Panc1 (cell line): ENCODE data around the gene SSC5D. TPM values are rescaled to one million over a fixed set of nuclear protein-coding genes. Genes with fewer than 3 reads are reported as not detected.

Experiments used
- ATAC-seq: fragments of 200-7000 bp; cut with Tn5 transposase; 2 replicates; pipeline ENCODE4 v1.9.1; 2020; ENCODE audit warnings: mild to moderate bottlenecking, moderate library complexity
- BruUV-seq: library from RNA; stranded (reverse); fragments of 400-500 nt; replicated peaks from 2 replicates; lab custom pipeline; 2021; lab: Mats Ljungman, UMichigan
- CTCF ChIA-PET: fragments of 300-600 bp; sonication (Branson Sonifier 250); formaldehyde crosslinking; loops from one replicate; lab custom pipeline; 2022; ENCODE audit warnings: antibody characterized with exemption; lab: Charles Lee
- POLR2A ChIA-PET: fragments of 300-600 bp; sonication (Branson Sonifier 250); formaldehyde crosslinking; loops from one replicate; lab custom pipeline; 2022; ENCODE audit warnings: antibody characterized with exemption; lab: Charles Lee
- DNase-seq: peaks from one replicate; pipeline ENCODE4 v3.0.0-alpha.2; 2010; ENCODE audit warnings: low read depth, low spot score
- H3K27ac ChIP-seq: 2 replicates; pipeline ENCODE4 v1.5.1; 2011; ENCODE audit warnings: mild to moderate bottlenecking, low read length, inconsistent platforms
- H3K27me3 ChIP-seq: fragments of 200-500 bp; sonication (Bioruptor generic); 2 replicates; pipeline ENCODE4 v1.6.0; 2014; ENCODE audit warnings: low read length, inconsistent platforms; ENCODE audit not compliant: control insufficient read depth, insufficient read depth
- H3K36me3 ChIP-seq: fragments of 200-500 bp; sonication (Bioruptor generic); 2 replicates; pipeline ENCODE4 v1.5.1; 2014; ENCODE audit warnings: inconsistent platforms, mild to moderate bottlenecking, low read length, moderate library complexity; ENCODE audit not compliant: control insufficient read depth, insufficient read depth
- H3K4me1 ChIP-seq: 2 replicates; pipeline ENCODE4 v1.5.1; 2011; ENCODE audit warnings: inconsistent platforms, mild to moderate bottlenecking, low read length, moderate library complexity; ENCODE audit not compliant: control insufficient read depth, insufficient read depth
- H3K4me3 ChIP-seq, 2 experiments: 2 replicates each; pipeline ENCODE4 v1.5.1; 2011 to 2012; ENCODE audit warnings: low read depth in 2 of 2, low read length in 2 of 2, mild to moderate bottlenecking in 2 of 2, inconsistent platforms in 1 of 2, moderate library complexity in 1 of 2
- H3K9me3 ChIP-seq: fragments of 200-500 bp; sonication (Bioruptor generic); 2 replicates; pipeline ENCODE4 v1.5.1; 2014; ENCODE audit warnings: low read depth, mild to moderate bottlenecking, inconsistent platforms, low read length, moderate library complexity; ENCODE audit not compliant: control insufficient read depth, insufficient read depth
- POLR2AphosphoS5 ChIP-seq: IDR thresholded peaks from 2 replicates; pipeline ENCODE4 v1.6.1; 2012; ENCODE audit warnings: mild to moderate bottlenecking, low read depth, low read length, moderate library complexity
- SIN3A ChIP-seq: IDR thresholded peaks from 2 replicates; pipeline ENCODE4 v1.6.1; 2012; ENCODE audit warnings: low read depth, mild to moderate bottlenecking, low read length, moderate library complexity, borderline replicate concordance; ENCODE audit not compliant: insufficient read depth
- TCF7L2 ChIP-seq: IDR thresholded peaks from 2 replicates; pipeline ENCODE4 v1.6.1; 2011; ENCODE audit warnings: mild to moderate bottlenecking, low read depth, low read length, inconsistent platforms
- in situ Hi-C: cut with HindIII; loops from 2 replicates; pipeline ENCODE4 v1.10.0; 2016; ENCODE audit warnings: low sequenced_read_pairs, low pct_unique_long_range_greater_than_20kb
- intact Hi-C: fragments of 100-400 bp; cut with micrococcal nuclease; formaldehyde crosslinking; loops from one replicate; pipeline ENCODE4 v1.10.0; 2022; ENCODE audit not compliant: unreplicated experiment
- total RNA-seq: library from RNA; stranded (reverse); gene quantifications from one replicate; pipeline ENCODE4 v1.2.1, GENCODE V29; 2021; ENCODE audit not compliant: unreplicated experiment
- TF ChIP-seq, protein P1 (sequence below), 2 experiments: IDR thresholded peaks; 2 replicates each; pipeline ENCODE4 v1.6.1; 2011 to 2012; ENCODE audit warnings: low read depth in 2 of 2, control low read depth in 1 of 2, low read length in 1 of 2, mild to moderate bottlenecking in 1 of 2, moderate library complexity in 1 of 2; ENCODE audit not compliant: insufficient read depth in 1 of 2
- TF ChIP-seq, protein P2 (sequence below): fragments of 450-650 bp; IDR thresholded peaks from 2 replicates; pipeline ENCODE4 v1.5.1; 2017; ENCODE audit warnings: mild to moderate bottlenecking

Gene SSC5D
- total RNA-seq, 1 experiment from 2014 or later, result 13.0 TPM

DNA sequence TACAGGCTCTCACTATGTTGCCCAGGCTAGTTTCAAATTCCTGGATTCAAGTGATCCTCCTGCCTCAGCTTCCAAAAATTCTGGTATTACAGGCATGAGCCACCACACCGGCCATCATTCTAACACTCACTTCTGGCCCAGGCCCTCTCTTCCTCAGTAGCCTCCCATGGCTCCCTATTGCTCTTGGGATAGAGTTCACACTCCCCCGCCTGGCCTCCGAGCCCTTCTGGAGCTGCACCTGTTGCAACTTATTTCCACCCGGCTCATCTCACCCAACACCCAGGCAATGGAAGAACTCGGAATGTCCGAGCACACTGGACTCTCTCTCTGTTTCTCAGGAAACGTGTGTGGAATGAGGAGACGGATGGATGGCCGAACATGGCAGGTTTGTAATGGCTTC is 66.1 kb downstream of the SSC5D start:
- no peak for DNase-seq
- Histone ChIP-seq H3K4me1 (peaks cover 19% of the 10 kb centered on the region), H3K4me3 (no peak overlapping the region), H3K9me3 (no peaks in the 10 kb centered on the region), H3K27ac (no peak overlapping the region), H3K36me3 (no peaks in the 10 kb centered on the region), H3K27me3 (no peaks in the 10 kb centered on the region)
- TF ChIP-seq, protein P1, sequence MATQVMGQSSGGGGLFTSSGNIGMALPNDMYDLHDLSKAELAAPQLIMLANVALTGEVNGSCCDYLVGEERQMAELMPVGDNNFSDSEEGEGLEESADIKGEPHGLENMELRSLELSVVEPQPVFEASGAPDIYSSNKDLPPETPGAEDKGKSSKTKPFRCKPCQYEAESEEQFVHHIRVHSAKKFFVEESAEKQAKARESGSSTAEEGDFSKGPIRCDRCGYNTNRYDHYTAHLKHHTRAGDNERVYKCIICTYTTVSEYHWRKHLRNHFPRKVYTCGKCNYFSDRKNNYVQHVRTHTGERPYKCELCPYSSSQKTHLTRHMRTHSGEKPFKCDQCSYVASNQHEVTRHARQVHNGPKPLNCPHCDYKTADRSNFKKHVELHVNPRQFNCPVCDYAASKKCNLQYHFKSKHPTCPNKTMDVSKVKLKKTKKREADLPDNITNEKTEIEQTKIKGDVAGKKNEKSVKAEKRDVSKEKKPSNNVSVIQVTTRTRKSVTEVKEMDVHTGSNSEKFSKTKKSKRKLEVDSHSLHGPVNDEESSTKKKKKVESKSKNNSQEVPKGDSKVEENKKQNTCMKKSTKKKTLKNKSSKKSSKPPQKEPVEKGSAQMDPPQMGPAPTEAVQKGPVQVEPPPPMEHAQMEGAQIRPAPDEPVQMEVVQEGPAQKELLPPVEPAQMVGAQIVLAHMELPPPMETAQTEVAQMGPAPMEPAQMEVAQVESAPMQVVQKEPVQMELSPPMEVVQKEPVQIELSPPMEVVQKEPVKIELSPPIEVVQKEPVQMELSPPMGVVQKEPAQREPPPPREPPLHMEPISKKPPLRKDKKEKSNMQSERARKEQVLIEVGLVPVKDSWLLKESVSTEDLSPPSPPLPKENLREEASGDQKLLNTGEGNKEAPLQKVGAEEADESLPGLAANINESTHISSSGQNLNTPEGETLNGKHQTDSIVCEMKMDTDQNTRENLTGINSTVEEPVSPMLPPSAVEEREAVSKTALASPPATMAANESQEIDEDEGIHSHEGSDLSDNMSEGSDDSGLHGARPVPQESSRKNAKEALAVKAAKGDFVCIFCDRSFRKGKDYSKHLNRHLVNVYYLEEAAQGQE (IDR thresholded peaks at IDR 0.05; ENCODE audit: insufficient read depth in 1 of 2, low read depth in 2 of 2, low read length in 1 of 2), result no peak
- TF ChIP-seq SIN3A (no peak), TCF7L2 (no peak), POLR2AphosphoS5 (no peak)
- TF ChIP-seq, protein P2, sequence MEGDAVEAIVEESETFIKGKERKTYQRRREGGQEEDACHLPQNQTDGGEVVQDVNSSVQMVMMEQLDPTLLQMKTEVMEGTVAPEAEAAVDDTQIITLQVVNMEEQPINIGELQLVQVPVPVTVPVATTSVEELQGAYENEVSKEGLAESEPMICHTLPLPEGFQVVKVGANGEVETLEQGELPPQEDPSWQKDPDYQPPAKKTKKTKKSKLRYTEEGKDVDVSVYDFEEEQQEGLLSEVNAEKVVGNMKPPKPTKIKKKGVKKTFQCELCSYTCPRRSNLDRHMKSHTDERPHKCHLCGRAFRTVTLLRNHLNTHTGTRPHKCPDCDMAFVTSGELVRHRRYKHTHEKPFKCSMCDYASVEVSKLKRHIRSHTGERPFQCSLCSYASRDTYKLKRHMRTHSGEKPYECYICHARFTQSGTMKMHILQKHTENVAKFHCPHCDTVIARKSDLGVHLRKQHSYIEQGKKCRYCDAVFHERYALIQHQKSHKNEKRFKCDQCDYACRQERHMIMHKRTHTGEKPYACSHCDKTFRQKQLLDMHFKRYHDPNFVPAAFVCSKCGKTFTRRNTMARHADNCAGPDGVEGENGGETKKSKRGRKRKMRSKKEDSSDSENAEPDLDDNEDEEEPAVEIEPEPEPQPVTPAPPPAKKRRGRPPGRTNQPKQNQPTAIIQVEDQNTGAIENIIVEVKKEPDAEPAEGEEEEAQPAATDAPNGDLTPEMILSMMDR, result no peak
- no TSS peak for BruUV-seq
- intact Hi-C loops, result no loop called here
- POLR2A ChIA-PET, result no interaction called here
- ATAC-seq, result no peak
- in situ Hi-C loops, result no loop called here
- CTCF ChIA-PET, result no interaction called here

DNA sequence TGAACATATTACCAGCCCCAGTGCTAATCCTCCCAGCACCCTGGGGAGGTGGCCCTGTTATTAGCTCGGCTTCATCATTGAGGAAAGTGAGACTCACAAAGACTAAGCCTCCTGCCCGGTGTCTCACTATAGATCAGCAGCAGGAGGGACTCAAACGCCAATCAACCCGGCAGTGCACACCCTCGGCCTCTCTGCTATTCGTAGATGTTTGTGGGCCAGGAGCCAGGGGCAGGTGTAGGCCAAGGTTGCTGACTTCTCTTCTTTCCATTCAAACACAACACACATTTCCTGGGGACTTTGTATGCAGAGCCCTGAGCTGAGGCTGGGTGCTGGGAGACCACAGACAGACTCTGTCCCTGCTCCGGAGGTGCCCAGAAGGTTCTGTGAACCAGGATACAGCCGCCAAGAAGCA is 66.5 kb downstream of the SSC5D start:
- H3K4me3 ChIP-seq, result no peak overlapping the region
- H3K36me3 ChIP-seq, result no peaks in the 10 kb centered on the region
- peaks cover 15% of the 10 kb centered on the region for H3K4me1 ChIP-seq
- intact Hi-C loops, result no loop called here
- TF ChIP-seq, protein P2, result no peak
- TF ChIP-seq TCF7L2 (no peak), SIN3A (no peak), POLR2AphosphoS5 (no peak)
- TF ChIP-seq, protein P1 (IDR thresholded peaks at IDR 0.05; ENCODE audit: insufficient read depth in 1 of 2, low read depth in 2 of 2, low read length in 1 of 2), result no peak
- no peak overlapping the region; the same call in 1 of the 2 replicates for H3K27ac ChIP-seq
- H3K27me3 ChIP-seq, result no peaks in the 10 kb centered on the region
- ATAC-seq (no peak), DNase-seq (no peak)
- ChIA-PET POLR2A (no interaction called here), CTCF (interaction anchor here (0.5 kb wide), 1 partner anchor 1060 kb away, joined by 4 read pairs; no protein-coding TSS in a partner anchor)
- H3K9me3 ChIP-seq, result no peaks in the 10 kb centered on the region
- no TSS peak for BruUV-seq
- in situ Hi-C loops, result no loop called here
